ENCODE measurements around the gene CSTF3. TPM values are rescaled to one million over a fixed set of nuclear protein-coding genes. Genes with fewer than 3 reads are reported as not detected.

CSTF3 gene
- polyA plus RNA-seq, 1 donor (not counting 4 experiments of a cell fraction or from before 2014, with no cell fraction given): 41.1 TPM

GRCh38 chr11:33045551-33046255 lies 115.6 kb downstream of the CSTF3 start:
- TF ChIP-seq, protein P1, sequence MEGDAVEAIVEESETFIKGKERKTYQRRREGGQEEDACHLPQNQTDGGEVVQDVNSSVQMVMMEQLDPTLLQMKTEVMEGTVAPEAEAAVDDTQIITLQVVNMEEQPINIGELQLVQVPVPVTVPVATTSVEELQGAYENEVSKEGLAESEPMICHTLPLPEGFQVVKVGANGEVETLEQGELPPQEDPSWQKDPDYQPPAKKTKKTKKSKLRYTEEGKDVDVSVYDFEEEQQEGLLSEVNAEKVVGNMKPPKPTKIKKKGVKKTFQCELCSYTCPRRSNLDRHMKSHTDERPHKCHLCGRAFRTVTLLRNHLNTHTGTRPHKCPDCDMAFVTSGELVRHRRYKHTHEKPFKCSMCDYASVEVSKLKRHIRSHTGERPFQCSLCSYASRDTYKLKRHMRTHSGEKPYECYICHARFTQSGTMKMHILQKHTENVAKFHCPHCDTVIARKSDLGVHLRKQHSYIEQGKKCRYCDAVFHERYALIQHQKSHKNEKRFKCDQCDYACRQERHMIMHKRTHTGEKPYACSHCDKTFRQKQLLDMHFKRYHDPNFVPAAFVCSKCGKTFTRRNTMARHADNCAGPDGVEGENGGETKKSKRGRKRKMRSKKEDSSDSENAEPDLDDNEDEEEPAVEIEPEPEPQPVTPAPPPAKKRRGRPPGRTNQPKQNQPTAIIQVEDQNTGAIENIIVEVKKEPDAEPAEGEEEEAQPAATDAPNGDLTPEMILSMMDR (optimal IDR thresholded peaks at IDR 0.05 in 1 of 3, IDR thresholded peaks at IDR 0.05 in 1 of 3, conservative IDR thresholded peaks at IDR 0.05 in 1 of 3; ENCODE audit: extremely low read depth in 1 of 3, insufficient read depth in 2 of 3, low read length in 3 of 3): no peak
- no peak for TF ChIP-seq EZH2 (IDR thresholded peaks at IDR 0.05; ENCODE audit: low read length)
- DNase-seq (ENCODE audit: low read depth, low spot score) (peak; percentile 78), FAIRE-seq (peak; percentile 82)
- peaks cover 48% of the 10 kb centered on the region for H3K4me1 ChIP-seq (ENCODE audit: control insufficient read depth, extremely low read depth, insufficient read depth, low read length)
- H3K27me3 ChIP-seq (ENCODE audit: control insufficient read depth, extremely low read depth, insufficient read depth, low read length): no peaks in the 10 kb centered on the region
- H2AFZ ChIP-seq (ENCODE audit: control insufficient read depth, low read length): no peak overlapping the region
- H3K9ac ChIP-seq (ENCODE audit: control insufficient read depth, extremely low read depth, insufficient read depth, low read length): peak overlapping the region; percentile 49
- peaks cover 18% of the 10 kb centered on the region for H3K79me2 ChIP-seq (ENCODE audit: control insufficient read depth, insufficient read depth, low read length)
- H3K36me3 ChIP-seq (ENCODE audit: control insufficient read depth in 2 of 2, extremely low read depth in 1 of 2, insufficient read depth in 2 of 2, low read length in 2 of 2): peaks cover 2 to 12% of the 10 kb centered on the region in 2 experiments
- dilution Hi-C loops (cut with MboI; ENCODE audit: extremely low pct_ligation_motif_present, low sequenced_read_pairs): no loop called here
- peaks cover 4% of the 10 kb centered on the region for H3K9me3 ChIP-seq (ENCODE audit: control insufficient read depth, low read depth, low read length)
- H3K27ac ChIP-seq (ENCODE audit: control insufficient read depth, insufficient read depth, low read length): peak overlapping the region; percentile 85
- no peaks in the 10 kb centered on the region for H4K20me1 ChIP-seq (ENCODE audit: control insufficient read depth, extremely low read depth, insufficient read depth, low read length)
- H3K4me2 ChIP-seq (ENCODE audit: control insufficient read depth, extremely low read depth, insufficient read depth, low read depth, low read length): peak overlapping the region; percentile 3
- H3K9me1 ChIP-seq (ENCODE audit: control insufficient read depth, extremely low read depth, insufficient read depth, low read length): no peaks in the 10 kb centered on the region
- no peak overlapping the region for H3K4me3 ChIP-seq (ENCODE audit: control insufficient read depth in 2 of 3, extremely low read depth in 1 of 3, insufficient read depth in 2 of 3, low read depth in 1 of 3, low read length in 3 of 3)

- H4K20me1 ChIP-seq (ENCODE audit: control insufficient read depth, extremely low read depth, insufficient read depth, low read length): no peaks in the 10 kb centered on the region
- dilution Hi-C loops (cut with MboI; ENCODE audit: extremely low pct_ligation_motif_present, low sequenced_read_pairs): no loop called here
- no peaks in the 10 kb centered on the region for H3K9me1 ChIP-seq (ENCODE audit: control insufficient read depth, extremely low read depth, insufficient read depth, low read length)
- peaks cover 25% of the 10 kb centered on the region for H3K79me2 ChIP-seq (ENCODE audit: control insufficient read depth, insufficient read depth, low read length)
- peaks cover 2 to 10% of the 10 kb centered on the region in 2 experiments for H3K36me3 ChIP-seq (ENCODE audit: control insufficient read depth in 2 of 2, extremely low read depth in 1 of 2, insufficient read depth in 2 of 2, low read length in 2 of 2)
- FAIRE-seq (peak; percentile 89), DNase-seq (ENCODE audit: low read depth, low spot score) (peak; percentile 97)
- no peaks in the 10 kb centered on the region for H3K27me3 ChIP-seq (ENCODE audit: control insufficient read depth, extremely low read depth, insufficient read depth, low read length)
- H3K4me3 ChIP-seq (ENCODE audit: control insufficient read depth in 2 of 3, extremely low read depth in 1 of 3, insufficient read depth in 2 of 3, low read depth in 1 of 3, low read length in 3 of 3): no peak overlapping the region
- peak overlapping the region; percentile 75 for H3K4me2 ChIP-seq (ENCODE audit: control insufficient read depth, extremely low read depth, insufficient read depth, low read depth, low read length)
- no peak for TF ChIP-seq EZH2 (IDR thresholded peaks at IDR 0.05; ENCODE audit: low read length)
- TF ChIP-seq, protein P1 (optimal IDR thresholded peaks at IDR 0.05 in 1 of 3, IDR thresholded peaks at IDR 0.05 in 1 of 3, conservative IDR thresholded peaks at IDR 0.05 in 1 of 3; ENCODE audit: extremely low read depth in 1 of 3, insufficient read depth in 2 of 3, low read length in 3 of 3): no peak
- peak overlapping the region; percentile 85 for H3K27ac ChIP-seq (ENCODE audit: control insufficient read depth, insufficient read depth, low read length)
- no peak overlapping the region for H2AFZ ChIP-seq (ENCODE audit: control insufficient read depth, low read length)
- H3K9me3 ChIP-seq (ENCODE audit: control insufficient read depth, low read depth, low read length): peaks cover 4% of the 10 kb centered on the region
- peaks cover 52% of the 10 kb centered on the region for H3K4me1 ChIP-seq (ENCODE audit: control insufficient read depth, extremely low read depth, insufficient read depth, low read length)
- H3K9ac ChIP-seq (ENCODE audit: control insufficient read depth, extremely low read depth, insufficient read depth, low read length): peak overlapping the region; percentile 62
Observed at GRCh38 chr11:33044285-33044756, 117.0 kb downstream of the CSTF3 start.

Data from keratinocyte (primary cell).